SKM-1 treated with dmso at 0.1 percent for 144 hours (cell line): ENCODE results near the gene MMP25.
"Not testable (repeated sequence)": the region's sequence is repeated elsewhere in the genome, so short reads cannot be mapped to it uniquely, and the experiment has no call there.

Source experiments
- DNase-seq: peaks from one replicate; lab custom pipeline; 2025; ENCODE audit not compliant: unreplicated experiment; lab: John Stamatoyannopoulos, UW

The MMP25 gene

GRCh38 chr16:3054965-3055733 lies 8.8 kb downstream of the MMP25 start:
- DNase-seq, result peak; percentile 70

GRCh38 chr16:3055734-3056115 lies 9.4 kb downstream of the MMP25 start:
- not testable (repeated sequence) for DNase-seq

GRCh38 chr16:3056336-3057180 lies 10.2 kb downstream of the MMP25 start:
- no peak for DNase-seq

GRCh38 chr16:3057181-3058138 lies 11.1 kb downstream of the MMP25 start:
- DNase-seq, result no peak

- no peak for DNase-seq
These were observed 12.0 kb downstream of the MMP25 start for GRCh38 chr16:3058139-3059030.

GRCh38 chr16:3059041-3059722 lies 12.8 kb downstream of the MMP25 start:
- peak; percentile 63 for DNase-seq

- DNase-seq, result no peak
These were observed 13.4 kb downstream of the MMP25 start for GRCh38 chr16:3059723-3060242.

GRCh38 chr16:3060339-3061127 lies 14.2 kb downstream of the MMP25 start:
- no peak for DNase-seq

- DNase-seq, result no peak
These were observed 16.2 kb downstream of the MMP25 start for GRCh38 chr16:3062553-3062952.

- DNase-seq, result no peak
These were observed 17.4 kb downstream of the MMP25 start for GRCh38 chr16:3063625-3064386.

- DNase-seq, result no peak
These were observed 18.8 kb downstream of the MMP25 start, which contains the start of gene IL32 for GRCh38 chr16:3065069-3065741. Gene IL32 (plus strand): TSS chr16:3065640. CDS start chr16:3065812, 172 bp downstream.

- DNase-seq, result no peak
These were observed 19.5 kb downstream of the MMP25 start for GRCh38 chr16:3065742-3066439.

- DNase-seq, result no peak
These were observed 20.0 kb downstream of the MMP25 start for GRCh38 chr16:3066440-3066748.

GRCh38 chr16:3068487-3068886 lies 22.1 kb downstream of the MMP25 start:
- DNase-seq, result no peak

GRCh38 chr16:3069146-3069545 lies 22.8 kb downstream of the MMP25 start:
- DNase-seq, result not testable (repeated sequence)

GRCh38 chr16:3070608-3071111 lies 24.3 kb downstream of the MMP25 start:
- no peak for DNase-seq
